ENCODE data around the gene COPG2.

- TF ChIP-seq EZH2phosphoT487 (IDR thresholded peaks at IDR 0.05; ENCODE audit: borderline replicate concordance), result no peak
- no peak for TF ChIP-seq CTCF (conservative IDR thresholded peaks at IDR 0.05; ENCODE audit: low read length)
These were observed 19.4 kb downstream of the COPG2 start for GRCh38 chr7:130649004-130649790.

Measured in Loucy (cell line).